GM21381 (cell line): ENCODE data around the gene KCNJ10.
A peak's percentile ranks its signal among the peaks of the same experiment; 100 is the strongest.

Experiments
- ATAC-seq: cut with Tn5 transposase; IDR thresholded peaks from one replicate; pipeline ENCODE4 v1.9.1; 2021; ENCODE audit warnings: mild to moderate bottlenecking, moderate library complexity; ENCODE audit not compliant: unreplicated experiment

The KCNJ10 gene

DNA sequence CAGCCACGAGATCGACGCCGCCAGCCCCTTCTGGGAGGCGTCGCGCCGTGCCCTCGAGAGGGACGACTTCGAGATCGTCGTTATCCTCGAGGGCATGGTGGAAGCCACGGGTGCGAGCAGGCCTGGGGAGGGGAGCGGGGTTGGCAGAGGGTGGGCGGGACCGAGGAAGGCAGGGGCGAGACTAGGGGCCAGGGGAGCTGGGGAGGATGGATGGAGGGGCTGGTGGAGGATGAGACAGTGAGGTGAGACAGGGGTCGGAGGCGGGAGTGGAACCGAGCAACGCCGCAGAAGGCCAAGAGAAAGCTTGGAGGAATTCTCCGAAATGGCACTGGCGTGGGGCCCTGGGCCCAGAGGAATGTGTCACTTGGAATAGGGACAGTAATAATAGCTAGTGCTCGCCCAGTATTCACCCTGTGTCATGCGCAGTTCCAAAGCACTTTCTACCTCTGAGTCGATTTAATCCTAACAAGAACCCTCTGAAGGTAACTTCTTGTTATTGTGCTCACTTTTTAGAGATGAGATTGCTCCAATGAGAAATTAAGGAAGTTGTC is 14.9 kb upstream of the KCNJ10 start:
- no peak for ATAC-seq

DNA sequence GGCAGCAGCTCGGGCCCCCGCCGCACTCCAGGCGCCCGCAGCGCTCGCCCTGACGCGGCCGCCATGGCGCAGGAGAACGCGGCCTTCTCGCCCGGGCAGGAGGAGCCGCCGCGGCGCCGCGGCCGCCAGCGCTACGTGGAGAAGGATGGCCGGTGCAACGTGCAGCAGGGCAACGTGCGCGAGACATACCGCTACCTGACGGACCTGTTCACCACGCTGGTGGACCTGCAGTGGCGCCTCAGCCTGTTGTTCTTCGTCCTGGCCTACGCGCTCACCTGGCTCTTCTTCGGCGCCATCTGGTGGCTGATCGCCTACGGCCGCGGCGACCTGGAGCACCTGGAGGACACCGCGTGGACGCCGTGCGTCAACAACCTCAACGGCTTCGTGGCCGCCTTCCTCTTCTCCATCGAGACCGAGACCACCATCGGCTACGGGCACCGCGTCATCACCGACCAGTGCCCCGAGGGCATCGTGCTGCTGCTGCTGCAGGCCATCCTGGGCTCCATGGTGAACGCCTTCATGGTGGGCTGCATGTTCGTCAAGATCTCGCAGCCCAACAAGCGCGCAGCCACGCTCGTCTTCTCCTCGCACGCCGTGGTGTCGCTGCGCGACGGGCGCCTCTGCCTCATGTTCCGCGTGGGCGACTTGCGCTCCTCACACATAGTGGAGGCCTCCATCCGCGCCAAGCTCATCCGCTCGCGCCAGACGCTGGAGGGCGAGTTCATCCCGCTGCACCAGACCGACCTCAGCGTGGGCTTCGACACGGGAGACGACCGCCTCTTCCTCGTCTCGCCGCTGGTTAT is 14.2 kb upstream of the KCNJ10 start:
- peak; percentile 66 for ATAC-seq

- ATAC-seq = no peak
Measured at GRCh38 chr1:160082926-160083325, 13.0 kb upstream of the KCNJ10 start.

- ATAC-seq = no peak
Measured at GRCh38 chr1:160082487-160082886, 12.5 kb upstream of the KCNJ10 start.

- ATAC-seq = no peak
Measured at GRCh38 chr1:160081261-160081936, 11.4 kb upstream of the KCNJ10 start, which contains the start of gene KCNJ9. TSS of gene KCNJ9 (plus strand) at chr1:160081538. CDS start at chr1:160084031, 2,493 bp downstream.

- ATAC-seq = no peak
Measured at GRCh38 chr1:160080381-160081100, 10.6 kb upstream of the KCNJ10 start.

- ATAC-seq = no peak
Measured at GRCh38 chr1:160079448-160079847, 9.5 kb upstream of the KCNJ10 start.

GRCh38 chr1:160078512-160079195 is 8.7 kb upstream of the KCNJ10 start:
- peak; percentile 61 for ATAC-seq

DNA sequence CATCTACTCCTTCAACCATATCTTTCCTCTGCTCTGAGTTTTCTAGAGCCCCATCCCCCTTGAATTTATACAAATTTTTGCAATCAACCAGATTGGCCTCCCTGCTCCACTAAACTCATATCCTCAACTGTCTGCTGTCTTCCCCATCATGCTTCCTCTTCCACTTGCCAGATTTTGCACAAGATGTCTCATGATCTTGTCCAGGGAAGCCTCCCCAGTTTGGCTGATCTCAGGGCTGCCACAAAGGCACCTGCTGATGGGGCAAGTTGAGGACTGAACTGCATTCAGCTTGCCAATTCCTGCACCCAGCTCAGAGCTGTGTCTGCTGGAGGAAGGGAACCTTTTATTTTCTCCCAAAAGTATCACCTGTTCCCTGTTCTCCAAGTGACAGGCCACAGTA is 7.5 kb upstream of the KCNJ10 start:
- ATAC-seq = no peak

DNA sequence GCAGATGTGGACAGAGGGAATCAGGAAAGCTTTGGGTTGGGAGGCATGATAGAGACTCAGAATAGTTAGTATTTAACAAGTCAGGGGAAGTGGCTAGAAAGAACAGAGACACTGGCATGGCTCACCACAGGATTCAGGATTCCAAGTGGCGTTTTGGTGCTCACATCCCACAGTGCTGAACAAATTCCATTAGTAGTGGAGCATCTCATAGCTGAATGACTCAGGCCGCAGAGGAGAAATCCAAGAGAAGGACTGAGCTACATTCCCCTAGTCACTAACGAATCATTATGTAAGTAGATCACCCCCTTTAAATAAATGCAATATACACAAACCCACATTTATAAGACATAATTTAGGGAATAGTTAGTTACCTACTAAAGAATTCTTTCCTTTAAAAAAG is 6.3 kb upstream of the KCNJ10 start:
- ATAC-seq = no peak

DNA sequence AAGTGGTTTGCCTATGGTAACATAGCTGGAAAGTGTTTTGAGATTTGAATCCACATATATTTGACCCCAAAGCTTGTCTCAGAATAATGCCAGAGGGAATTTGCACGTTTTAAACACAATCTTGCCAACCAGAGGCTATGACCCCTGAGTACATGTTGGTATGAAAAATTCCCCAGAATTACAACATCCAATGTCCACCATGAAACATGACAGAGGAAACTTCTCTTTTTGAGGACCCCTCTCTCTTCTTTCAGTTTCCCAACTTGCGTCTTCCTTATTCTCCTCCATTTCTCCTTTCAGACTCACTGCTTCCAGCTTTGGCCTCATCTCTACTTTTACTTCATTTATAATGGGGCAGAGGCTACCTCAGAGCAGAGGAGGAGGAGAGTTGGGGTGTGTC is 5.9 kb upstream of the KCNJ10 start:
- no peak for ATAC-seq

DNA sequence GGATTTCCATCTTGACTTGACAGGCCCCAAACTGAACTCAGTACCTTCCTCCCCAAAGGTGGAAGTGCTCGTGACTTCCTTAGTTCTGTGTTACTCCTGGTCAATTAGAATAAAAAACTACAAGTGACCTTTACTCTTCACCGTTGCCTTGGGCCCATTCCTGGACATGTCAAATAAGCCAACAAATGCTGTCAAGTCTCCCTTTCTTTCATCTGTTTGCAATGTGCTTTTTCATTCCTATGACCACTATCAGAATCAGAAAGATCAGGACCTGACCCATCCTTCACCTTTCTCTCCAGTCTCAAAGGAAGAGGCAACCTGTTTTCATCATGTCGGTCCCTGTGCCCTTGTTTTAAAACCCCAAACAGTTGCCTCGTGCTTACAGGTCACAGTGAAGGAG is 4.9 kb upstream of the KCNJ10 start:
- ATAC-seq = no peak

GRCh38 chr1:160071289-160071688 is 1.3 kb upstream of the KCNJ10 start:
- ATAC-seq = no peak

- ATAC-seq = no peak
Measured at GRCh38 chr1:160070243-160071163, 543 bp upstream of the KCNJ10 start.

DNA sequence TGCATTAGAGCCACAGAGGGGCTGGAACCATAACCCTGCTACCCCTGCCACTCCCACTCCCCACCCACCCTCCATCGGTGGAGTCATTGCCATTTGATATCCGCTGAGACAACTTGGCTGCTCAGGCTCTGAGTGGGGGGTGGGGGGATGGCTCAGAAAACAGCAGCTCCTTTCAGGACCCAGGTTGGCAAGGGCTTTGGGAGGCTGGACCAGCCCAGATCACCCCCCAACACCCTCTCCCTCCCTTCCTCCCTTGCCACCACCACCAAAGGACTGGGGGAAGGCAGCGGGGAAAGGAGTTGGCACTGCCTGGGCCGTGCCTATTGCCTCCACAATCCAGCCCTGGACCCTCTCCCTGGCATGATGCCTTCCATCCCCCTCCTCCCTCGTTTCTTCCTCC is 1.7 kb downstream of the KCNJ10 start:
- ATAC-seq = no peak

DNA sequence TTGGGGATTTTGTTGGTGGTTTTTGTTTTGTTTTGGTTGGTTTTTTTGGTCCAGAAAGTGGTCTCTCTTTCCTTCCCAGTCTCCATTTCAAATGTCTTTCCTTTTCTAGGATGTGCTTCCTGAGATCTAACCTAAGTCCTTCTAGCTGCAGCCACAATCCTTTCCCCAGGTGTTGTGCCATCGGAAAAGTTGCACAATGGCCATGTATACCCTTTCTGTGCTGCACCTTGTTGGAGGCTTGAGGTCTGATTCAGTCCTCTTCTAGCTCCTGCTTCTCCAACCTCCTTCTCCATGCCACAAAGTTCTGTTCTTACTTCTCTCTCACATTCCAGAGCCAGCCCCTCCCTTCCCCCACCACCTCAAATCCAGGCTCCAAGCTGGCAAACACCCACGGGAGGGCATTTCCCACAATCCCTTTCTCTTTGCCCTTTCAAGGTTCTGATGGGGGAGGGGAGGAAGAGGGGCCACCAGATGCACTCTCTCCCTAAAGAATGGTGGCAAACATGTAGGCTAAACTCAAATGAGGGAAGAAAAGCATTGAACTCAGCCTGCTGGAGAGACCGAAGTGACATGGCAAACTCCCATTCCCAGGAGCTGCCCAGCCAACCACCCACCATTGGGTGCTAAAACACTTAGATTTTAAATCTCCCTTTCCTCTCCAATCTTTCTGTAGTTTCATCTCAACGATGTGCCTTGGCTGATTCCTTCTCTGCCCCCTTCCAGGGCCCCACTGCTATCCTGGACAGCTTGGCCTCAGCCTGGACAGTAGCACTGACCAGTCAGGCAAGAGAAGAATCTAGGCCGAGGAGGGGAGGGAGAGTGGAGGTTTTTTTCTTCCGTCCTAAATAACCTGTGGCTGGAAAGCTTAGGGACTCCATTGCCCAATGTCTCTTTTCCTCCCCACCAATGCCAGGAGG is 2.9 kb downstream of the KCNJ10 start:
- ATAC-seq = no peak

DNA sequence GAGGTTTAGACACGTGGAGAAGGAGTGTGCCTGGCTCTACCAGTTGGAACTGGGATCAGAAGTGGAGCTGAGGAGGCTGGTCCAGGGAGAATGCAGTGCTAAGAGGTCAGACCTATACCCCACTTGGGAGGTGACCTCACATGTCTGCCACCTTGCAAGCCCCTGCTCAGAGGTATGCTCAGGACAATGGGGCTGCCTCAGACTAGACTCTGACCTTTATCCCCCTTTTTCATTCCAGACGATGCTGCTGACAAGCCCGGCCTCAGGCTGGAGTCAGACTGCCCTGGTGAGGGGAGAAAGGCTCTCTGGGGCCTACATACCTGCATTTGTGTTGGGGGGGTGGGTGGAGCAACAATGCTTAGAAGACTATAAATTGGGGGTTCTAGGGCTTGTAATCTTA is 5.2 kb downstream of the KCNJ10 start:
- ATAC-seq = no peak

DNA sequence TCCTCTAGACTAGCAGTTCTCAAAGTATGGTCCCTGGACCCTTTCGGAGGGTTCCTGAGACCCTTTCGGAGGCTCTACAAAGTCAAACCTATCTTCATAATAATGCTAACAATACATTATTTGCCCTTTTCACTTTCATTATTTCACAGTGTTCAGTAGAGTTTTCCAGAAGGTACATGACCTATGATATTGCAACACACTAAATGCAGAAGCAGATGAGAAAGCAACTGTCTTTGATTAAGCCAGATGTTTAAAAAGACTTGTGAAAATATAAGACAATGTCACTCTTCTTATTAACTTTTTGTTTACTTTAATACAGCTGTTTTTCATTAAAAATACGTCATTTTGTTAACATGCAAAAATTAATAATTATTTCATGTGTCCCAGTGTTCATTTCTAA is 5.8 kb downstream of the KCNJ10 start:
- ATAC-seq = no peak

GRCh38 chr1:160063176-160063575 is 6.8 kb downstream of the KCNJ10 start:
- ATAC-seq = no peak
